PC-3 (cell line): ENCODE measurements around the gene CRB3. TPM values are rescaled to one million over a fixed set of nuclear protein-coding genes. Genes with fewer than 3 reads are reported as not detected.

ENCODE experiments used
- ATAC-seq: fragments of 200-7000 bp; cut with Tn5 transposase; 2 replicates; pipeline ENCODE4 v1.9.1; 2020; ENCODE audit warnings: mild to moderate bottlenecking, moderate library complexity
- BruUV-seq: library from RNA; stranded (reverse); fragments of 400-500 nt; replicated peaks from 2 replicates; lab custom pipeline; 2021; lab: Mats Ljungman, UMichigan
- CTCF ChIA-PET: fragments of 300-600 bp; sonication (Branson Sonifier 250); formaldehyde crosslinking; loops from one replicate; lab custom pipeline; 2022; ENCODE audit warnings: antibody characterized with exemption; lab: Charles Lee
- POLR2A ChIA-PET: fragments of 300-600 bp; sonication (Branson Sonifier 250); formaldehyde crosslinking; loops from one replicate; lab custom pipeline; 2022; ENCODE audit warnings: antibody characterized with exemption; ENCODE audit not compliant: unreplicated experiment; lab: Charles Lee
- DNase-seq: peaks from one replicate; pipeline ENCODE4 v3.0.0-alpha.2; 2015
- H2AFZ ChIP-seq: fragments of 300-600 bp; sonication (generic); 2 replicates; pipeline ENCODE4 v1.6.0; 2016; ENCODE audit warnings: antibody characterized with exemption, low read length
- H3F3A ChIP-seq: fragments of 300-600 bp; sonication (generic); one replicate; pipeline ENCODE4 v1.6.0; 2017; ENCODE audit warnings: antibody characterized with exemption, low read length, control low read depth, mild to moderate bottlenecking; ENCODE audit not compliant: unreplicated experiment
- H3K27ac ChIP-seq: fragments of 300-600 bp; sonication (generic); 2 replicates; pipeline ENCODE4 v1.5.1; 2016; ENCODE audit warnings: mild to moderate bottlenecking, low read length
- H3K27me3 ChIP-seq: fragments of 300-600 bp; sonication (generic); 2 replicates; pipeline ENCODE4 v1.6.1; 2016; ENCODE audit warnings: low read length, mixed read lengths
- H3K36me3 ChIP-seq: fragments of 300-600 bp; sonication (generic); 2 replicates; pipeline ENCODE4 v1.6.1; 2016; ENCODE audit warnings: low read depth, mixed run types, low read length, mixed read lengths
- H3K4me1 ChIP-seq: fragments of 300-600 bp; sonication (generic); 2 replicates; pipeline ENCODE4 v1.5.1; 2016; ENCODE audit warnings: low read length; ENCODE audit not compliant: insufficient read depth
- H3K4me2 ChIP-seq: fragments of 300-600 bp; sonication (generic); 2 replicates; pipeline ENCODE4 v1.6.0; 2016; ENCODE audit warnings: low read length
- H3K4me3 ChIP-seq: fragments of 300-600 bp; sonication (generic); 2 replicates; pipeline ENCODE4 v1.5.1; 2016; ENCODE audit warnings: mild to moderate bottlenecking, low read length, mixed read lengths
- H3K79me2 ChIP-seq: fragments of 300-600 bp; sonication (generic); 2 replicates; pipeline ENCODE4 v1.6.1; 2017; ENCODE audit warnings: low read length, mixed read lengths
- H3K9ac ChIP-seq: fragments of 300-600 bp; sonication (generic); 2 replicates; pipeline ENCODE4 v1.6.0; 2016; ENCODE audit warnings: mild to moderate bottlenecking, low read length
- H3K9me2 ChIP-seq: fragments of 300-600 bp; sonication (generic); replicated peaks from 2 replicates; pipeline ENCODE4 v1.6.1; 2016; ENCODE audit warnings: mixed run types, low read length, mixed read lengths
- H3K9me3 ChIP-seq: fragments of 300-600 bp; sonication (generic); 2 replicates; pipeline ENCODE4 v1.6.1; 2016; ENCODE audit warnings: low read length, mixed read lengths
- H4K20me1 ChIP-seq: fragments of 300-600 bp; sonication (generic); 2 replicates; pipeline ENCODE4 v1.6.1; 2016; ENCODE audit warnings: low read length, mixed read lengths
- CTCF ChIP-seq: fragments of 300-600 bp; sonication (generic); conservative IDR thresholded peaks from 2 replicates; pipeline ENCODE4 v1.5.1; 2017; ENCODE audit warnings: antibody characterized with exemption, low read depth, mild to moderate bottlenecking, low read length
- EZH2 ChIP-seq: fragments of 300-600 bp; sonication (generic); IDR thresholded peaks from one replicate; pipeline ENCODE4 v1.6.1; 2017; ENCODE audit warnings: antibody characterized with exemption, mild to moderate bottlenecking, low read length; ENCODE audit not compliant: unreplicated experiment
- EZH2phosphoT487 ChIP-seq: fragments of 300-600 bp; sonication (generic); IDR thresholded peaks from 2 replicates; pipeline ENCODE4 v1.6.1; 2018; ENCODE audit warnings: mild to moderate bottlenecking, antibody characterized with exemption, low read length, borderline replicate concordance
- intact Hi-C: fragments of 100-400 bp; cut with micrococcal nuclease; formaldehyde crosslinking; loops from 2 replicates; pipeline ENCODE4 v1.9.0; 2023
- total RNA-seq: library from RNA; depleted of rRNA; stranded (reverse); fragments of >200 nt; gene quantifications from 2 replicates; pipeline ENCODE4 v1.2.3, GENCODE V29; 2014

The CRB3 gene
- total RNA-seq, 1 experiment from 2014 or later, result 71.3 TPM

DNA sequence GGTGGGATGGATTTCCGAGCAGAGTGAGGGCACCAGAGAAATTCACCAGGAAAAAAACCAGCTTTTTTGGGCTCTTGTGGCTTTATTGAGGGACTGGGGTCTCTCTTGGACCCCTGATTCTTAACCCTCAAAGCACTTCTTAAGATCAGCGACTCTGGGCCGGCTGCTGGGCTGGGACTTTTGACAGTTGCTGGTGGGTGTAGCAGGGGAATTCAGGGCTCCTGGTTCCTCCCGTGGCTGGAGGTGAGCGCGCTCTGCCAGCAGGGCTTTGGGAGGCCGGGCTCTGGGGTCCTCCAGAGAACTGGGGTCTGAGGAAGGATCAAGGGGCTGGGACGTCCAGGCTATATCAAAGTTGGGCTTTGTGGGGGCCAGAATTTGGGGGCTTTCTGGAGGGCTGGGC, 3.3 kb downstream of the CRB3 start:
- no peaks in the 10 kb centered on the region for H4K20me1 ChIP-seq
- H2AFZ ChIP-seq, result no peak overlapping the region
- no peaks in the 10 kb centered on the region for H3K9me2 ChIP-seq
- ATAC-seq (no peak), DNase-seq (no peak)
- POLR2A ChIA-PET, result no interaction called here
- H3K4me1 ChIP-seq, result peaks cover 9% of the 10 kb centered on the region; the same call in 1 of the 2 replicates
- H3K36me3 ChIP-seq, result peaks cover 5% of the 10 kb centered on the region; the same call in 1 of the 2 replicates
- no peak overlapping the region for H3K9ac ChIP-seq
- no peaks in the 10 kb centered on the region for H3F3A ChIP-seq
- no peaks in the 10 kb centered on the region for H3K9me3 ChIP-seq
- no TSS peak for BruUV-seq
- no peaks in the 10 kb centered on the region for H3K27me3 ChIP-seq
- no peak overlapping the region for H3K4me3 ChIP-seq
- H3K27ac ChIP-seq, result no peak overlapping the region
- no peak overlapping the region for H3K4me2 ChIP-seq
- peaks cover 14% of the 10 kb centered on the region for H3K79me2 ChIP-seq
- CTCF ChIA-PET, result no interaction called here
- intact Hi-C loops, result no loop called here
- no peak for TF ChIP-seq EZH2
- TF ChIP-seq EZH2phosphoT487, result no peak
- TF ChIP-seq CTCF, result no peak

- Histone ChIP-seq H3K9me3 (no peaks in the 10 kb centered on the region), H3K36me3 (peaks cover 5% of the 10 kb centered on the region; the same call in 1 of the 2 replicates), H3K4me3 (no peak overlapping the region), H3K9me2 (no peaks in the 10 kb centered on the region), H2AFZ (no peak overlapping the region), H3K27me3 (no peaks in the 10 kb centered on the region), H3K9ac (no peak overlapping the region), H3F3A (no peaks in the 10 kb centered on the region), H3K4me2 (no peak overlapping the region), H3K27ac (no peak overlapping the region), H3K4me1 (peaks cover 4% of the 10 kb centered on the region; the same call in 1 of the 2 replicates), H3K79me2 (0 out of 2 replicates have a peak, but pooled peaks cover 4% of the 10 kb centered on the region), H4K20me1 (no peaks in the 10 kb centered on the region)
- no peak for ATAC-seq
- ChIA-PET POLR2A (no interaction called here), CTCF (no interaction called here)
- DNase-seq, result no peak
- intact Hi-C loops, result no loop called here
- no peak for TF ChIP-seq CTCF
- TF ChIP-seq EZH2phosphoT487, result no peak
- no peak for TF ChIP-seq EZH2
- no TSS peak for BruUV-seq
These were observed 6.1 kb downstream of the CRB3 start for GRCh38 chr19:6470173-6470572.

DNA sequence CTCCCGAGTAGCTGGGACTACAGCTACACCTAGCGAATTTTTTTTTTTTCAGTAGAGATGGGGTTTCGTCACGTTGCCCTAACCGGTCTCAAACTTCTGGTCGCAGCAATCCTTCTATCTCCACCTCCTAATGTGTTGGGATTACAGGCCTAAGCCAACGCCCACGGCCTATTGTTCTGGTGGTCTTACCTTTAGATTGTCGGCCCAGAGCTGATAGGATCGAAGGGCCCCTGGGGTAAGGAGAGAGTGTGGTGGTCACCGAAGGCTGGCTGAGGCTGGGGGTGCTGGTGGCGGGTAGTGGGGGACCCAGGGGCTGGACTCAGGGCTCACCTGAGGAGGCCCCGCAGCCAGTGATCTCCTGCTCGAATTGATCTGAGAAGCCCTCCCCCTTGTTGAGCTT, 7.0 kb downstream of the CRB3 start:
- no peak for ATAC-seq
- POLR2A ChIA-PET, result no interaction called here

More for the DNA sequence above, 7.0 kb downstream of the CRB3 start:
- H3K79me2 ChIP-seq, result no peaks in the 10 kb centered on the region
- no peaks in the 10 kb centered on the region for H4K20me1 ChIP-seq
- intact Hi-C loops, result no loop called here
- BruUV-seq, result no TSS peak
- H3K36me3 ChIP-seq, result peaks cover 5% of the 10 kb centered on the region; the same call in 1 of the 2 replicates
- no peaks in the 10 kb centered on the region for H3K9me3 ChIP-seq
- H3F3A ChIP-seq, result no peaks in the 10 kb centered on the region
- no peak overlapping the region for H3K9ac ChIP-seq
- H3K4me1 ChIP-seq, result no peaks in the 10 kb centered on the region
- no peak overlapping the region for H3K4me3 ChIP-seq
- TF ChIP-seq EZH2phosphoT487, result no peak
- no peak for TF ChIP-seq EZH2
- no peak for TF ChIP-seq CTCF
- no peaks in the 10 kb centered on the region for H3K9me2 ChIP-seq
- H2AFZ ChIP-seq, result no peak overlapping the region
- no peak overlapping the region for H3K27ac ChIP-seq
- CTCF ChIA-PET, result no interaction called here
- no peak for DNase-seq
- no peaks in the 10 kb centered on the region for H3K27me3 ChIP-seq
- no peak overlapping the region for H3K4me2 ChIP-seq
